Stimulated activated naive B cell treated with anti-CD40 and anti-IgM and Interleukin-4, amounts not matched to agents 10 μg/mL and 1 μg/mL and 100 μg/mL, for 72 hours (primary cell): ENCODE results near the gene UPK3BL2.
"Not testable (repeated sequence)": the region's sequence is repeated elsewhere in the genome, so short reads cannot be mapped to it uniquely, and the experiment has no call there.

Experiments used
- ATAC-seq, 2 donors: fragments of 150-1000 bp; cut with Tn5 transposase; replicated peaks; 2 replicates each; pipeline ENCODE4 v1.10.0; 2021; ENCODE audit warnings: moderate library complexity in 1 of 2
- DNase-seq: peaks from one replicate; pipeline ENCODE4 v3.0.0; 2021
- H3K27ac Mint-ChIP-seq: one replicate; pipeline ENCODE4 v1.8.0; 2022; ENCODE audit warnings: mild to moderate bottlenecking, mixed read lengths
- H3K27me3 Mint-ChIP-seq, 2 donors: one replicate each; pipeline ENCODE4 v1.8.0; 2022; ENCODE audit warnings: mixed read lengths in 2 of 2
- H3K36me3 Mint-ChIP-seq, 2 donors: one replicate each; pipeline ENCODE4 v1.8.0; 2022; ENCODE audit warnings: mixed read lengths in 2 of 2, mild to moderate bottlenecking in 1 of 2
- H3K4me1 Mint-ChIP-seq, 2 donors: one replicate each; pipeline ENCODE4 v1.8.0; 2022; ENCODE audit warnings: mixed read lengths in 2 of 2, mild to moderate bottlenecking in 1 of 2
- H3K4me3 Mint-ChIP-seq, 2 donors: one replicate each; pipeline ENCODE4 v1.8.0; 2022; ENCODE audit warnings: mild to moderate bottlenecking in 2 of 2, mixed read lengths in 2 of 2, moderate library complexity in 1 of 2
- H3K9me3 Mint-ChIP-seq, 2 donors: one replicate each; pipeline ENCODE4 v1.8.0; 2022; ENCODE audit warnings: mixed read lengths in 2 of 2, mild to moderate bottlenecking in 1 of 2

The UPK3BL2 gene, protein sequence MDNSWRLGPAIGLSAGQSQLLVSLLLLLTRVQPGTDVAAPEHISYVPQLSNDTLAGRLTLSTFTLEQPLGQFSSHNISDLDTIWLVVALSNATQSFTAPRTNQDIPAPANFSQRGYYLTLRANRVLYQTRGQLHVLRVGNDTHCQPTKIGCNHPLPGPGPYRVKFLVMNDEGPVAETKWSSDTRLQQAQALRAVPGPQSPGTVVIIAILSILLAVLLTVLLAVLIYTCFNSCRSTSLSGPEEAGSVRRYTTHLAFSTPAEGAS

DNA sequence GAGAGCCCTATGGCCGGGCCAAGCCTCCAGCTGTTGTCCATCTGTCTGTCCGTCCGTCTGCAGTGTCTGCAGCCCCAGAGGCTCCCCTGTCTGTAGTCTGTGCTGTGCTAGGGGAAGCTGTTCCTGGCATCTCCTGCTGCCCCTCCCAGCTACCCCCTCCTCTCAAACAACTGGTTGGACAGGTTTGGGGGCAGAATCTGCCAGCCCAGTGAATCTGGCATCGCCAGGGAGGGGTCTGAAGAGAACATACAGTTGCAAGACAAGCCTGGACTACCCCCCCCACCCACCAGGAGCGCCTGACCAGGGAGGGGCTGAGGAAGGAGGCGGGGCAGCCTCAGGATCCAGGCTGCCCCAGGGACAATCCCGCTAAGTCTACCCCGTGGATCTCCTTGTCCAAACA is at the start of gene UPK3BL2:
Gene UPK3BL2 (minus strand): TSS at position 101 of the 400 bp plus-strand sequence. CDS start 60 bp downstream, at position 41.
- DNase-seq, H3K9me3 Mint-ChIP-seq, H3K36me3 Mint-ChIP-seq, H3K27me3 Mint-ChIP-seq, H3K4me3 Mint-ChIP-seq, ATAC-seq, H3K27ac Mint-ChIP-seq, H3K4me1 Mint-ChIP-seq: not testable (repeated sequence)

DNA sequence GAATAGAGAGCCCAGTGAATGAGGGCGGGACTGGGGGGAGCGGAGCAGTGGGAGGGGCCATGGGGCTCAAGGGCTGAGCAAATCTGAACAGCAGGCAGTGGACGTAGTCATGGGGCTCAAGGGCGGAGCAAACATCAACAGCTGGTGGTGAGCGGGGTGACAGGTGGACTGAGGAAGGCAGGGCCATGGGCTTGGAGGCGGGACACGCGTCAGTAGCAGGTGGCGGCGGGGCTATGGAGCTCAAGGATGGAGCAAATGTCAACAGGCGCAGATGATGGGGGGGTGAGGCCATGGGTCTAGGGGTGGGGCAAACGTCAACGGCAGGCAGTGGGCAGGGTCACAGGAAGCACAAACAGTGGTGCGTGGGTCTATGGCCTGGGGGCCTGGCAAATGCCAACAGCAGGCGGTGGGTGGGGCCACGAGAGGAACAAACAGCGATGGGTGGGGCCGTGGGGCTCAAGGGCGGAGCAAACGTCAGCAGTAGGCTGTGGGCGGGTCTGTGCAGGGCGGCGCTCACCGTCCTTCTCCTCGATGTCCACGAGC is 49.1 kb upstream of the UPK3BL2 start:
- ATAC-seq, result peak; percentile 73 to 77
- H3K27ac Mint-ChIP-seq, H3K4me3 Mint-ChIP-seq, H3K9me3 Mint-ChIP-seq, H3K4me1 Mint-ChIP-seq, DNase-seq, H3K27me3 Mint-ChIP-seq, H3K36me3 Mint-ChIP-seq: not testable (repeated sequence)

GRCh38 chr7:102589857-102590256 is 46.4 kb upstream of the UPK3BL2 start:
- H3K4me3 Mint-ChIP-seq, H3K4me1 Mint-ChIP-seq, H3K36me3 Mint-ChIP-seq, H3K27ac Mint-ChIP-seq, H3K27me3 Mint-ChIP-seq, DNase-seq, H3K9me3 Mint-ChIP-seq: not testable (repeated sequence)
- ATAC-seq, result peak; percentile 48 to 53

DNA sequence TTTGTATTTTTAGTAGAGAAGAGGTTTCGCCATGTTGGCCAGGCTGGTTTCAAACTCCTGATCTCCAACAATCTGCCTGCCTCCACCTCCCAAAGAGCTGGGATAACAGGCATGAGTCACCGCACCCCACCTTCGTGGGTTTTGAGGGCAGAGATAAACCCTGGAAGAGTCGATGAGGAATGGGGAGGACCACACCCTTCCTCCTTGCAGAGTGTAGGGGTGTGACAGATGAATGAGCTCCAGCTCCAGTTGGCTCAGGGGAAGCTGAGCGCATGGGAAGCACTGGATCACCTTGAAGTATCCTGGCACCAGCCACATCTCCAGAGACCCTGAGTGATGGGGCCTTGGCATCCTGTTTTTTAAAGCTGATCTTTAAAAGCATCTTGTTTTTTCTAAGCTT is 40.0 kb upstream of the UPK3BL2 start:
- not testable (repeated sequence) for H3K27ac Mint-ChIP-seq, H3K36me3 Mint-ChIP-seq, DNase-seq, H3K27me3 Mint-ChIP-seq, H3K4me3 Mint-ChIP-seq, H3K4me1 Mint-ChIP-seq, ATAC-seq, H3K9me3 Mint-ChIP-seq

DNA sequence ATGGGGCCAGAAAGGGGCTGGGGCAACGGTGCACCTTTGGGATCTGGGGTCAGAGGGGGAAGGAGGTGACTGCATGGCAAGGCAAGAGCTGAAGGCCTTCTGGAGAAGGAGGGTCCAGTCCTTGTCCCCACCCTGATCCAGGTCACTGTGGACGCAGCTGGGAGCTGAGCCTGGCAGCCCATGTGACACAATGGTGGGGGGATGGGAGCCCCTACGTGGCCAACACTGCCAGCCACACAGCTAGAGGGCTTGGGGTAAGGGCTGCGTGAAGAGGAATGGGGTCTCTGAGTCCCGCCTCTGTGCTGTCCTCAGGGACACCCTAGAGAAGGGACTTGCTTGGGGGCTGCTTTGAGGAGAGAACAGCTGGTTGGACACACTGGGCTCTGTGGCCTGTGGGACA is 38.2 kb upstream of the UPK3BL2 start:
- H3K4me1 Mint-ChIP-seq, H3K9me3 Mint-ChIP-seq, H3K27me3 Mint-ChIP-seq: not testable (repeated sequence)

DNA sequence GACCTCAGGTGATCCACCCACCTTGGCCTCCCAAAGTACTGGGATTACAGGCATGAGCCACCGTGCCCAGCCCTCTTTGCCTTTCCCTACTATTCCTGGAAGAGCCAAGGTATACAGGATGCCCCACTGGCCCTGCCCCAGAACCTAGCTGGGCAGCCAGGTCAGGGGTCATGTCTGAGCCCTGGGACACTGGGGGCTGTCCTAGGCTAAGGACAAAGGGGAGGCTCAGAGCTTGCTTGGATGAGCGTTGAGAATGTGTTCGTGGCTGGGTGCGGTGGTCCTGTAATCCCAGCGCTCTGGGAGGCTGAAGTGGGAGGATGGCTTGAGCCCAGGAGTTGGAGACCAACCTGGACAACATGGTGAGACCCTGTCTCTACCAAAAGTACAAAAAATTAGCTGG is 35.0 kb upstream of the UPK3BL2 start:
- peak in 1 of 2 donors; percentile 12 for ATAC-seq
- not testable (repeated sequence) for H3K4me3 Mint-ChIP-seq, H3K9me3 Mint-ChIP-seq, H3K27me3 Mint-ChIP-seq, H3K4me1 Mint-ChIP-seq, H3K27ac Mint-ChIP-seq, H3K36me3 Mint-ChIP-seq, DNase-seq

More for the DNA sequence above, 38.2 kb upstream of the UPK3BL2 start:
- DNase-seq, H3K27ac Mint-ChIP-seq, H3K4me3 Mint-ChIP-seq, ATAC-seq, H3K36me3 Mint-ChIP-seq: not testable (repeated sequence)

- not testable (repeated sequence) for ATAC-seq, H3K9me3 Mint-ChIP-seq, H3K36me3 Mint-ChIP-seq, H3K27ac Mint-ChIP-seq, H3K27me3 Mint-ChIP-seq, DNase-seq, H3K4me1 Mint-ChIP-seq, H3K4me3 Mint-ChIP-seq
Observed at GRCh38 chr7:102577315-102578240, 34.1 kb upstream of the UPK3BL2 start.

DNA sequence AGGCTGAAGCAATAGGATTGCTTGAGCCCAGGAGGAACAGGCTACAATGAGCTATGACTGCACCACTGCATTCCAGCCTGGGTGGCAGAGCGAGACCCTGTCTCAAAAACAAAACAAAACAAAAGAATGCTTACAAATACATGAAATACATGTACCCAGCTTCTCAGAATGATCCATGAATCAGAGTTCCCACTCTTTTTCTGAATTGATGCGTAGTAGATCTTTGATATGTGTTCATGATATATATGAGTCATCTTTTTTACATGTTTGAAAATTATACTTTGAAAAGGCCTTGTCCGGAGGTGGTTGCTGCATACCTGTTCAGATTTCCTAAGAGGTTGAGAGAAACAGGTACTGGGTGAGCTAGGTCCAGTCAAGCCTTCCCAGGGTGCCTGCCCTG is 32.9 kb upstream of the UPK3BL2 start:
- not testable (repeated sequence) for ATAC-seq, H3K4me1 Mint-ChIP-seq, H3K27me3 Mint-ChIP-seq, DNase-seq, H3K4me3 Mint-ChIP-seq, H3K27ac Mint-ChIP-seq, H3K36me3 Mint-ChIP-seq, H3K9me3 Mint-ChIP-seq

DNA sequence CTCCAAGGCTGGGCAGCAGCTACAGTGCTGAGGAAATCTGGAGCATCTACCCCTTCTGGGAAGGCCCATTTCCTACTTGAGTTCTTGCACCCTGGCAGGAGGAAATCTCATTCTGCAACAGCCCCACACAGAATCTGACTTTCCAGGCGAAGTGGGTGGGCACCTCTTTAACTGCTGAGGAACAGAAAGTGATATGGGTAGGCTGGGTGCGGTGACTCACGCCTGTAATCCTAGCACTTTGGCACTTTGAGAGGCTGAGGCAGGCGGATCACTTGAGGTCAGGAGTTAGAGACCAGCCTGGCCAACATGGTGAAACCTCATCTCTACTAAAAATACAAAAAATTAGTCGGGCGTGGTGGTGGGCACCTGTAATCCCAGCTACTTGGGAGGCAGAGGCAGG is 31.1 kb upstream of the UPK3BL2 start:
- not testable (repeated sequence) for H3K4me3 Mint-ChIP-seq, H3K27me3 Mint-ChIP-seq, H3K36me3 Mint-ChIP-seq, ATAC-seq, H3K27ac Mint-ChIP-seq, H3K9me3 Mint-ChIP-seq, H3K4me1 Mint-ChIP-seq, DNase-seq

DNA sequence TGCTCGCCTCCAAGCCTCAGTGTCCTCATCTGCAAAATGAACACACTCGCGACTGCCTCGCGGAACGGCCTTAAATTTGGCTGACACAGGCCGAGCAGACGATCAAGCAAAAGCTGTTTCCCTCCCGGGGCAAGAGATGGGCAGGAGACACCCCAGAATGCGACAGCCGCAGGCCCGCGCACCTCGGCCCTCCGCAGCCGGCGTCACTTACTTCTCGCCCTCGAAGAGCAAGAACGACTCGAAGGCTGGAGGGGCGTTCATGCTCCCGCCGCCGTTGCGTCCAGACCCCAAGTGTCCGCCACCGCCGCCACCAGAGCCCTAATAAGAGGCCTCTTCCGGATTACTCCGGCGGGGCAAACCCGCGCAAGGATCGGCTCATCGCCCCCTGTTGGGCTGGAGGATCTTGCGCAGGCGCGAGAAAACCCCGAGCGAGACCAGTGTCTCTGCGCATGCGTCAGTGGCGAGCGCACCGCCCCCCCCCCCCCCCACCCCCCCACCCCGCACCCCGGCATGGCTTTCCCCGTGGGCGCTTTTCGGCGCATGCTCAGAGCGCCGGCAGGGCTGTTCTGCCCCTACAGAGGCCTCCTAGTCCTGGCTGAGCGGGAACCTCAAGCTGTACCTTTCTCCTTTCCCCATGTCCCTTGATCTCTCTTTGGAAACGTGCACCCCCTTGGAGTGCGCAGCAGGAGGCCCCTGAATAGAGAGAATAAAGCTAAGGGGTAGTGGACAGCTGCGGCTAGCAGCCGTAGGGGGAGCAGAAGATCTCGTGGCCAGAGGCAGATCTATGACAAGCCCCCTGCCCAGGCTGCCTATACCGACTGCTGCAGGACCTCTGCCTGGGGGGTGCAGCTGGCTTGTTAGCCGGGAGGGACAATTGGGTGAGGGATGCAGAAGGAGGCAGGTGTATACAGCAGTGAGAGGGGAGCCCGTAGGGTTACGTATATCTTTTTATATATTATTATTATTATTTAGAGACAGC is 29.1 kb upstream of the UPK3BL2 start, which contains the start of gene POLR2J3:
Gene POLR2J3 (minus strand): TSS at position 323 of the 979 bp plus-strand sequence. CDS start 62 bp downstream, at position 261.
- not testable (repeated sequence) for H3K9me3 Mint-ChIP-seq, H3K36me3 Mint-ChIP-seq, H3K4me1 Mint-ChIP-seq, H3K27me3 Mint-ChIP-seq
- peak; percentile 99 for DNase-seq
- Mint-ChIP-seq H3K4me3 (peak within 1 kb of the TSS; percentile 80 to 92), H3K27ac (peak within 1 kb of the TSS; percentile 97)
- ATAC-seq, result peak; percentile 94 to 96

DNA sequence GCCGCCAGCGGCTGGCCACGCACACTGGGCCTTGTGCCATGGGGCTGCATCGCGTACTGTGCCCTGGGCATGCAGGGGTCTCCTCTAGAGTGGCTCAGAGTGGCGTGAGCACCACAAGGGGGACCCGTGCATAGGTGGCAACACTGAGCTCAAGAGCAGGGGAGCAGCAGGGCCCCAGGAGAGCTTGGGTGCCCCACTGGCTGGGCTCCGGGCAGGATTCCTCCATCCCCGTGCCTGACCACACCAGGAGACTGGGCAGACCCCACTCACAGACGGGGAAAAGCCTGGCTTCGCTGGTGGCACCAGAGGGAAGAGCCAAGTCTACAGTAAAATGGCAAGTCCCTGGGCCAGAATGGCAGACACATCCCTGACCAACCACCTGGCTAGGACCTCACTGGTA is 25.1 kb upstream of the UPK3BL2 start:
- H3K4me3 Mint-ChIP-seq, H3K36me3 Mint-ChIP-seq, ATAC-seq, H3K27ac Mint-ChIP-seq, H3K27me3 Mint-ChIP-seq, DNase-seq, H3K9me3 Mint-ChIP-seq, H3K4me1 Mint-ChIP-seq: not testable (repeated sequence)

DNA sequence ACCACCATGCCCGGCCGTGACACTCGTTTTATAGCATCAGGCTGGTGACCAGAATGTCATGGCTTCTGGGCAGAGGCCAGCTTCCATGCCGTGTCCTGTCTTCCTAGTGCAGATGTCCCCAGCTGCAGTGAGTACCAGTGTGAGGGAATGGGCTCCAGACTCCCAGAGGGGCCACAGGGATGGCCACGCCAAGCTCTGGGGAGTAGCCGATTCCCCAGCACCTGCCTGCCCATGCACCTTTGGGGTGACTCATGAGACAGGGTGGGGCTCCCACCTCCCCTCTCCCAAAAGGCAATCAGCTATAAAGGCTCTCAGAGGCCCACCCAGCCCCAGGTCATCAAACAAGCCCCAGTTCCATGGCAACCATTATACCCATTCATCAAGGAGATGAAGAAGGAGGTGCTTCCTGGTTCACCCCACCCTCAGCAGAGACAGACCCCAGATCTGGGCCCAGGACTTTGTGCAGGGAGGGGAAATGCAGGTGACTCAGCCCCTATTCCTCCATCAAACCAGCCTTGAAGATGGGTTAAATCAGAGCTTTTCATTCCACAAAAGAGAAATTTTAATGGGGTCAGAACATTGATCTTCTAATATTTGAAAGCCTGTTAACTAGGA is 7.4 kb upstream of the UPK3BL2 start, which contains the start of gene SPDYE2:
Gene SPDYE2 (plus strand): TSS at position 419 of the 615 bp plus-strand sequence. CDS start 2,030 bp downstream, outside the sequence.
- H3K9me3 Mint-ChIP-seq, H3K4me3 Mint-ChIP-seq, H3K36me3 Mint-ChIP-seq, ATAC-seq, H3K4me1 Mint-ChIP-seq, H3K27ac Mint-ChIP-seq, DNase-seq, H3K27me3 Mint-ChIP-seq: not testable (repeated sequence)

GRCh38 chr7:102546353-102546752 is 2.9 kb upstream of the UPK3BL2 start:
- not testable (repeated sequence) for H3K4me3 Mint-ChIP-seq, H3K9me3 Mint-ChIP-seq, H3K27ac Mint-ChIP-seq, H3K27me3 Mint-ChIP-seq, DNase-seq, H3K4me1 Mint-ChIP-seq, H3K36me3 Mint-ChIP-seq
- ATAC-seq, result peak; percentile 95 to 96
